Gastrocnemius medialis (tissue), 4 donors: ENCODE results near the gene HOXA3. TPM values are rescaled to one million over a fixed set of nuclear protein-coding genes. Genes with fewer than 3 reads are reported as not detected.

ENCODE experiments used
- ATAC-seq, 2 donors: fragments of 150-250 bp; one replicate each; pipeline ENCODE4 v1.9.1; 2016
- DNase-seq, 2 donors: peaks; one replicate each; pipeline ENCODE4 v3.0.0-alpha.2; 2019
- H3K27ac ChIP-seq, 4 donors: fragments of 200-600 bp; sonication (generic); 1 replicate in 1 of 4; 2 replicates in 3 of 4; pipeline ENCODE4 v1.5.1; 2016 to 2018; ENCODE audit warnings: mild to moderate bottlenecking in 2 of 4, moderate library complexity in 1 of 4
- H3K27me3 ChIP-seq, 3 donors: fragments of 200-600 bp; sonication (generic) in 2 of 3; 1 replicate in 1 of 3; 2 replicates in 2 of 3; pipeline versions ENCODE4 v1.5.1 to v1.6.0; 2016 to 2019; ENCODE audit warnings: mild to moderate bottlenecking in 1 of 3, moderate library complexity in 1 of 3
- H3K36me3 ChIP-seq, 2 donors: fragments of 200-600 bp; sonication (generic) in 1 of 2; one replicate each; pipeline ENCODE4 v1.5.1; 2017 to 2018
- H3K4me1 ChIP-seq, 2 donors: fragments of 200-600 bp; sonication (generic) in 1 of 2; one replicate each; pipeline ENCODE4 v1.5.1; 2016 to 2017; ENCODE audit warnings: mild to moderate bottlenecking in 2 of 2
- H3K4me3 ChIP-seq, 4 donors: fragments of 200-600 bp; sonication (generic) in 3 of 4; 1 replicate in 1 of 4; 2 replicates in 3 of 4; pipeline ENCODE4 v1.5.1; 2016 to 2019; ENCODE audit warnings: mild to moderate bottlenecking in 2 of 4
- H3K9me3 ChIP-seq, 3 donors: fragments of 200-600 bp; sonication (generic) in 2 of 3; 1 replicate in 1 of 3; 2 replicates in 2 of 3; pipeline ENCODE4 v1.5.1; 2016 to 2019
- CTCF ChIP-seq, 5 experiments: fragments of 450-650 bp in 3 of 5; fragments of 200-600 bp in 2 of 5; sonication (generic) in 2 of 5; IDR thresholded peaks in 4 of 5; conservative IDR thresholded peaks in 1 of 5; 1 replicate in 4 of 5; 2 replicates in 1 of 5; pipeline ENCODE4 v1.5.1; 2016 to 2019; ENCODE audit warnings: antibody characterized with exemption in 5 of 5, mild to moderate bottlenecking in 3 of 5, moderate library complexity in 3 of 5
- POLR2A ChIP-seq, 2 donors: fragments of 450-650 bp; IDR thresholded peaks; one replicate each; pipeline ENCODE4 v1.6.1; 2017; ENCODE audit warnings: antibody characterized with exemption in 2 of 2, mild to moderate bottlenecking in 2 of 2, moderate library complexity in 2 of 2
- in situ Hi-C, 4 donors: fragments of 200-750 bp; cut with MboI; loops; one replicate each; pipeline versions ENCODE4 v1.15.0 to v1.8.0; 2017; ENCODE audit warnings: low sequenced_read_pairs in 4 of 4
- intact Hi-C: fragments of 100-400 bp; cut with DNase I; formaldehyde crosslinking; loops from one replicate; pipeline ENCODE4 v1.15.1; 2023; ENCODE audit warnings: low total_unique reads
- total RNA-seq, 4 donors: library from RNA; depleted of rRNA; stranded (reverse); fragments of >200 nt; gene quantifications; one replicate each; pipeline versions ENCODE4 v1.1.0 to v1.2.3, GENCODE V29; 2016

HOXA3 gene
- total RNA-seq, 4 donors from 2014 or later = 0.53 to 6.2 (median 3.0) TPM

- H3K4me3 ChIP-seq = peak overlapping the region in 1 of 4 donors; percentile 53
Observed at GRCh38 chr7:27105301-27106031, 46.9 kb downstream of the HOXA3 start.

DNA sequence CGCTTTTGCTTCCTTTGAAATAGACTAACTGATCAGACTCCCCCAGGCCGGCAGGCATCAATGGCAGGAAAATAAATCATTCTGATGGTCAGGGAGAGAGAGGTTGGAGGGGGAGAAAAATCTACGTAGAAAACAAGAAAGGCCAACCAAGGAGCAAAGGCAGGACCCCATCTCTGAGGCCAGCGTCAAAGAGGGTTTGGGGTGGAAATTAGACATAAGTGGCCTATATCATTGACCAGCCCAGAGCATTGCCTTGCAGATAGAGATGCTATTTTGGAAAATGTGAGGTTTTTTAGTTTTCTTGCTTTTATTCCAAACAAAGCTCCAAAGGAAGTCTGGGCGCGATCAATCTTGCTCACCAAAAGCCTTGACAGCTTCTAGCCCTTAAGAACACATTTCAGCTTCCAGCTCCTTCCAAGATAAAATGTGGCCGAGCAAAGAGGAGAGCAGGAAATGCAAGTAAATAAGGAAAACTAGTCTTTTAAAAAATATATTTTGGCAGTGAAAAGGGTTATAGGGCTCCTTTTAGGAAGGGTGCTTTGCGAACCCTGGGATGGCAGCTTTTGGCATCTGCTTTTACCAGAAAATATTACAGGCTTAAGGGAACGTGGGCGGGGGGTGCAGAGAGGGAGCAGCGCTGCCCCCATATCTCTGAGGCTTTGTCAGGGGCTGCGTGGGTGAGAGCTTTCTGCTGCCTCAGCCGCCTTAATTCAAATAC lies 47.9 kb downstream of the HOXA3 start:
- ATAC-seq (no peak), DNase-seq (no peak)
- H3K4me1 ChIP-seq = peaks cover 0 to 9% of the 10 kb centered on the region in 2 donors
- TF ChIP-seq POLR2A (IDR thresholded peaks at IDR 0.05) (no peak), CTCF (IDR thresholded peaks at IDR 0.05 in 4 of 5, conservative IDR thresholded peaks at IDR 0.05 in 1 of 5) (no peak)
- in situ Hi-C loops = no loop called here
- no peaks in the 10 kb centered on the region for H3K36me3 ChIP-seq
- H3K4me3 ChIP-seq = no peak overlapping the region
- peak overlapping the region in 3 of 4 donors; percentile 53 to 67 (median 62) for H3K27ac ChIP-seq
- H3K9me3 ChIP-seq = no peaks in the 10 kb centered on the region
- no peaks in the 10 kb centered on the region for H3K27me3 ChIP-seq
- intact Hi-C loops = no loop called here

More at GRCh38 chr7:27105301-27106031, 46.9 kb downstream of the HOXA3 start:
- Histone ChIP-seq H3K36me3 (no peaks in the 10 kb centered on the region), H3K27me3 (no peaks in the 10 kb centered on the region), H3K4me1 (peaks cover under 1 to 11% of the 10 kb centered on the region in 2 donors), H3K27ac (peak overlapping the region in 2 of 4 donors; percentile 75 to 78), H3K9me3 (no peaks in the 10 kb centered on the region)
- no peak for DNase-seq
- intact Hi-C loops = no loop called here
- in situ Hi-C loops = no loop called here
- ATAC-seq = no peak
- TF ChIP-seq POLR2A (IDR thresholded peaks at IDR 0.05) (no peak), CTCF (IDR thresholded peaks at IDR 0.05 in 4 of 5, conservative IDR thresholded peaks at IDR 0.05 in 1 of 5) (no peak)

- no peak for DNase-seq
- Histone ChIP-seq H3K4me3 (peak overlapping the region; percentile 10 to 49 (median 26)), H3K9me3 (no peaks in the 10 kb centered on the region), H3K27me3 (no peaks in the 10 kb centered on the region), H3K27ac (peak overlapping the region; percentile 25 to 67 (median 58)), H3K4me1 (peaks cover 0 to 9% of the 10 kb centered on the region in 2 donors), H3K36me3 (no peaks in the 10 kb centered on the region)
- TF ChIP-seq POLR2A (IDR thresholded peaks at IDR 0.05) = no peak
- no peak for TF ChIP-seq CTCF (IDR thresholded peaks at IDR 0.05 in 4 of 5, conservative IDR thresholded peaks at IDR 0.05 in 1 of 5)
- in situ Hi-C loops (no loop called here), intact Hi-C loops (no loop called here)
- no peak for ATAC-seq
Observed at GRCh38 chr7:27103489-27104226, 48.7 kb downstream of the HOXA3 start.

GRCh38 chr7:27102581-27103442 lies 49.6 kb downstream of the HOXA3 start, which contains the start of gene HOXA2:
Gene HOXA2 (minus strand): TSS chr7:27102683. CDS start chr7:27102500, 183 bp downstream.
- TF ChIP-seq POLR2A (IDR thresholded peaks at IDR 0.05) = no peak
- TF ChIP-seq CTCF (IDR thresholded peaks at IDR 0.05 in 4 of 5, conservative IDR thresholded peaks at IDR 0.05 in 1 of 5) = no peak
- no peak for DNase-seq
- Histone ChIP-seq H3K36me3 (no peaks in the 10 kb centered on the region), H3K27me3 (no peaks in the 10 kb centered on the region), H3K4me1 (peaks cover 1 to 16% of the 10 kb centered on the region in 2 donors), H3K9me3 (no peaks in the 10 kb centered on the region), H3K27ac (peak within 1 kb of the TSS; percentile 25 to 67 (median 58)), H3K4me3 (peak within 1 kb of the TSS; percentile 10 to 49 (median 26))
- in situ Hi-C loops (no loop called here), intact Hi-C loops (no loop called here)
- no peak for ATAC-seq
